HEK293 (cell line): ENCODE data around the gene SFRP5.

Experiments used
- CTCF ChIA-PET: fragments of 350-600 bp; formaldehyde crosslinking; extraction: SDS; loops from one replicate; lab custom pipeline; 2021; ENCODE audit warnings: antibody characterized with exemption; lab: Yijun Ruan, JAX
- POLR2A ChIA-PET: fragments of 300-600 bp; formaldehyde crosslinking; extraction: SDS; loops from one replicate; lab custom pipeline; 2020; ENCODE audit warnings: antibody characterized with exemption, inconsistent platforms; lab: Yijun Ruan, JAX
- H3K27ac ChIP-seq: fragments of 200-500 bp; sonication (Bioruptor generic); 2 replicates; pipeline ENCODE4 v1.5.1; 2014; ENCODE audit warnings: low read depth, low read length, control low read depth, inconsistent platforms; ENCODE audit errors: extremely low read depth
- H3K36me3 ChIP-seq, 2 experiments: fragments of 200-500 bp in 1 of 2; sonication (Bioruptor generic) in 1 of 2; 1 replicate in 1 of 2; 2 replicates in 1 of 2; pipeline ENCODE4 v1.5.1; 2014 to 2017; ENCODE audit warnings: inconsistent platforms in 2 of 2, low read length in 2 of 2; ENCODE audit not compliant: control insufficient read depth in 2 of 2, insufficient read depth in 1 of 2
- H3K4me1 ChIP-seq: fragments of 200-500 bp; sonication (Bioruptor generic); 2 replicates; pipeline ENCODE4 v1.5.1; 2014; ENCODE audit warnings: mild to moderate bottlenecking, low read length, inconsistent platforms; ENCODE audit not compliant: control insufficient read depth, insufficient read depth
- H3K4me3 ChIP-seq: 2 replicates; pipeline ENCODE4 v1.5.1; 2011; ENCODE audit warnings: low read depth, mild to moderate bottlenecking, control low read depth, low read length, moderate library complexity
- H3K9me3 ChIP-seq: fragments of 200-500 bp; sonication (Bioruptor generic); 2 replicates; pipeline ENCODE4 v1.5.1; 2014; ENCODE audit warnings: low read depth, low read length, inconsistent platforms; ENCODE audit not compliant: control insufficient read depth, insufficient read depth
- BCL6B ChIP-seq: fragments of 450-650 bp; formaldehyde crosslinking; IDR thresholded peaks from 2 replicates; pipeline ENCODE4 v1.5.1; 2017; ENCODE audit warnings: missing biosample characterization, missing genetic modification characterization
- GLI2 ChIP-seq: fragments of 450-650 bp; formaldehyde crosslinking; IDR thresholded peaks from 2 replicates; pipeline ENCODE4; 2017; ENCODE audit warnings: missing biosample characterization, missing genetic modification characterization, low read depth, borderline replicate concordance
- GLIS1 ChIP-seq: fragments of 450-650 bp; formaldehyde crosslinking; IDR thresholded peaks from 2 replicates; pipeline ENCODE4 v1.5.1; 2016; ENCODE audit warnings: missing biosample characterization, missing genetic modification characterization
- HOXC10 ChIP-seq: sonication (generic); formaldehyde crosslinking; IDR thresholded peaks from 2 replicates; pipeline ENCODE4 v1.8.1; 2023; ENCODE audit warnings: mild to moderate bottlenecking, missing genetic modification reagents
- MYNN ChIP-seq: fragments of 450-650 bp; formaldehyde crosslinking; IDR thresholded peaks from 2 replicates; pipeline ENCODE4 v1.5.1; 2016; ENCODE audit warnings: missing biosample characterization, missing genetic modification characterization, borderline replicate concordance
- PRDM2 ChIP-seq: fragments of 450-650 bp; formaldehyde crosslinking; IDR thresholded peaks from 2 replicates; pipeline ENCODE4 v1.5.1; 2016; ENCODE audit warnings: missing biosample characterization, missing genetic modification characterization, borderline replicate concordance
- TRIM28 ChIP-seq: IDR thresholded peaks from 2 replicates; pipeline ENCODE4 v1.6.1; 2011; ENCODE audit warnings: low read length, control low read depth, borderline replicate concordance
- ZNF112 ChIP-seq: fragments of 450-650 bp; formaldehyde crosslinking; IDR thresholded peaks from 2 replicates; pipeline ENCODE4 v1.5.0; 2017; ENCODE audit warnings: missing biosample characterization, missing genetic modification characterization
- ZNF169 ChIP-seq: fragments of 450-650 bp; formaldehyde crosslinking; IDR thresholded peaks from 2 replicates; pipeline ENCODE4 v1.5.1; 2016; ENCODE audit warnings: missing biosample characterization, missing genetic modification characterization
- ZNF184 ChIP-seq: fragments of 450-650 bp; IDR thresholded peaks from 2 replicates; pipeline ENCODE4 v1.5.1; 2018; ENCODE audit warnings: missing biosample characterization, mild to moderate bottlenecking, missing genetic modification characterization
- ZNF274 ChIP-seq, 2 experiments: fragments of 200-500 bp in 1 of 2; fragments of 450-650 bp in 1 of 2; sonication (Bioruptor generic) in 1 of 2; formaldehyde crosslinking in 1 of 2; IDR thresholded peaks; 2 replicates each; pipeline versions ENCODE4 v1.5.1 to v1.6.1; 2014 to 2016; ENCODE audit warnings: borderline replicate concordance in 1 of 2, inconsistent platforms in 1 of 2, low read length in 1 of 2, missing biosample characterization in 1 of 2, missing genetic modification characterization in 1 of 2
- ZNF280C ChIP-seq: fragments of 450-650 bp; formaldehyde crosslinking; IDR thresholded peaks from 2 replicates; pipeline ENCODE4 v1.5.1; 2016; ENCODE audit warnings: missing biosample characterization, missing genetic modification characterization
- ZNF292 ChIP-seq: fragments of 450-650 bp; formaldehyde crosslinking; IDR thresholded peaks from 2 replicates; pipeline ENCODE4 v1.5.1; 2016; ENCODE audit warnings: low read depth, missing biosample characterization, missing genetic modification characterization, borderline replicate concordance
- ZNF366 ChIP-seq: fragments of 450-650 bp; formaldehyde crosslinking; conservative IDR thresholded peaks from 2 replicates; pipeline ENCODE4 v1.5.1; 2016; ENCODE audit warnings: missing biosample characterization, missing genetic modification characterization
- ZNF449 ChIP-seq: fragments of 450-650 bp; formaldehyde crosslinking; IDR thresholded peaks from 2 replicates; pipeline ENCODE4 v1.5.1; 2017; ENCODE audit warnings: missing biosample characterization, mild to moderate bottlenecking, missing genetic modification characterization, moderate library complexity
- ZNF488 ChIP-seq: fragments of 450-650 bp; formaldehyde crosslinking; IDR thresholded peaks from 2 replicates; pipeline ENCODE4 v1.5.1; 2016; ENCODE audit warnings: missing biosample characterization, missing genetic modification characterization
- ZNF548 ChIP-seq: fragments of 450-650 bp; formaldehyde crosslinking; IDR thresholded peaks from 2 replicates; pipeline ENCODE4 v1.5.1; 2016; ENCODE audit warnings: missing biosample characterization, missing genetic modification characterization
- ZNF571 ChIP-seq: fragments of 450-650 bp; formaldehyde crosslinking; IDR thresholded peaks from 2 replicates; pipeline ENCODE4 v1.5.0; 2017; ENCODE audit warnings: missing biosample characterization, missing genetic modification characterization
- ZNF677 ChIP-seq: fragments of 450-650 bp; IDR thresholded peaks from 2 replicates; pipeline ENCODE4 v1.5.0; 2018; ENCODE audit warnings: missing biosample characterization, mild to moderate bottlenecking, missing genetic modification characterization, moderate library complexity
- ZNF701 ChIP-seq: fragments of 450-650 bp; formaldehyde crosslinking; IDR thresholded peaks from 2 replicates; pipeline ENCODE4 v1.5.1; 2016; ENCODE audit warnings: missing biosample characterization, missing genetic modification characterization
- ZNF785 ChIP-seq: fragments of 450-650 bp; formaldehyde crosslinking; IDR thresholded peaks from 2 replicates; pipeline ENCODE4 v1.5.1; 2016; ENCODE audit warnings: missing biosample characterization, missing genetic modification characterization
- ZNF837 ChIP-seq: fragments of 450-650 bp; formaldehyde crosslinking; IDR thresholded peaks from 2 replicates; pipeline ENCODE4 v1.5.1; 2016; ENCODE audit warnings: missing biosample characterization, missing genetic modification characterization
- ZNF843 ChIP-seq: fragments of 450-650 bp; formaldehyde crosslinking; IDR thresholded peaks from 2 replicates; pipeline ENCODE4 v1.5.1; 2016; ENCODE audit warnings: missing biosample characterization, missing genetic modification characterization
- ZSCAN30 ChIP-seq: fragments of 450-650 bp; IDR thresholded peaks from 2 replicates; pipeline ENCODE4 v1.5.1; 2018; ENCODE audit warnings: missing biosample characterization, mild to moderate bottlenecking, missing genetic modification characterization, moderate library complexity
- ZXDB ChIP-seq: fragments of 450-650 bp; formaldehyde crosslinking; IDR thresholded peaks from 2 replicates; pipeline ENCODE4 v1.5.1; 2016; ENCODE audit warnings: missing biosample characterization, missing genetic modification characterization

The SFRP5 gene

GRCh38 chr10:97731346-97732051, 40.3 kb downstream of the SFRP5 start (continued):
- TF ChIP-seq ZNF677 (tag by site-specific recombination) (no peak), ZNF184 (tag by site-specific recombination) (no peak), ZNF571 (tag by site-specific recombination) (no peak), GLI2 (tag by site-specific recombination) (no peak), MYNN (tag by site-specific recombination) (no peak), ZNF548 (tag by site-specific recombination) (no peak), ZNF837 (tag by site-specific recombination) (no peak), ZNF449 (tag by site-specific recombination) (no peak), BCL6B (tag by site-specific recombination) (no peak), ZNF169 (tag by site-specific recombination) (no peak), ZNF292 (no peak), ZSCAN30 (tag by site-specific recombination) (no peak), ZNF701 (tag by site-specific recombination) (no peak), TRIM28 (no peak), ZNF280C (tag by site-specific recombination) (no peak), ZNF488 (tag by site-specific recombination) (no peak), ZXDB (tag by site-specific recombination) (no peak)

- Histone ChIP-seq H3K36me3 (no peaks in the 10 kb centered on the region), H3K9me3 (no peaks in the 10 kb centered on the region), H3K4me1 (no peaks in the 10 kb centered on the region), H3K27ac (no peak overlapping the region), H3K4me3 (no peak overlapping the region)
- CTCF ChIA-PET, result interaction anchor here (1.1 to 15.2 kb wide), 3 partner anchors 18 to 52 kb away, joined by 4 to 487 read pairs (median 5); partner anchors contain the start of genes AVPI1 and MARVELD1
- POLR2A ChIA-PET, result interaction anchor here (1.0 kb wide), 1 partner anchor 15 kb away, joined by 4 read pairs; no protein-coding TSS in a partner anchor
- TF ChIP-seq ZNF274 (IDR thresholded peaks at IDR 0.05; ENCODE audit: low read length), result no peak
- no peak for TF ChIP-seq ZNF274 (tag by site-specific recombination; IDR thresholded peaks at IDR 0.05; ENCODE audit: borderline replicate concordance)
- TF ChIP-seq ZNF843 (tag by site-specific recombination), result no peak
- no peak for TF ChIP-seq ZNF184 (tag by site-specific recombination)
- no peak for TF ChIP-seq HOXC10 (CRISPR knock-in tag)
- no peak for TF ChIP-seq GLIS1 (tag by site-specific recombination)
- TF ChIP-seq ZNF112 (tag by site-specific recombination), result no peak
- TF ChIP-seq ZNF677 (tag by site-specific recombination), result no peak
- no peak for TF ChIP-seq ZNF785 (tag by site-specific recombination)
- no peak for TF ChIP-seq ZNF366 (tag by site-specific recombination)
- no peak for TF ChIP-seq PRDM2 (tag by site-specific recombination)
These were observed 42.8 kb downstream of the SFRP5 start for GRCh38 chr10:97729014-97729413.
